GM18508 (cell line): Measurements from ENCODE around the gene POLR2B.
"Not testable (repeated sequence)": the region's sequence is repeated elsewhere in the genome, so short reads cannot be mapped to it uniquely, and the experiment has no call there.

ENCODE experiments used
- ATAC-seq: cut with Tn5 transposase; IDR thresholded peaks from one replicate; pipeline ENCODE4 v1.9.1; 2021; ENCODE audit warnings: moderate number of reproducible peaks; ENCODE audit not compliant: insufficient read depth, unreplicated experiment

Gene POLR2B

GRCh38 chr4:56981795-56982201 lies 3.1 kb downstream of the POLR2B start:
- no peak for ATAC-seq

GRCh38 chr4:56986192-56986591 lies 7.5 kb downstream of the POLR2B start:
- no peak for ATAC-seq

- no peak for ATAC-seq
Measured at GRCh38 chr4:56986952-56987351, 8.3 kb downstream of the POLR2B start.

GRCh38 chr4:56990109-56990905 lies 11.6 kb downstream of the POLR2B start:
- no peak for ATAC-seq

- no peak for ATAC-seq
Measured at GRCh38 chr4:56995525-56995924, 16.8 kb downstream of the POLR2B start.

- ATAC-seq: no peak
Measured at GRCh38 chr4:56999751-57000150, 21.1 kb downstream of the POLR2B start.

- no peak for ATAC-seq
Measured at GRCh38 chr4:57013543-57014120, 34.9 kb downstream of the POLR2B start.

GRCh38 chr4:57018980-57019379 lies 40.3 kb downstream of the POLR2B start:
- no peak for ATAC-seq

GRCh38 chr4:57020467-57021101 lies 41.9 kb downstream of the POLR2B start:
- no peak for ATAC-seq

- ATAC-seq: no peak
Measured at GRCh38 chr4:57023104-57023503, 44.4 kb downstream of the POLR2B start.

- no peak for ATAC-seq
Measured at GRCh38 chr4:57034520-57034919, 55.8 kb downstream of the POLR2B start.

GRCh38 chr4:57037982-57038604 lies 59.4 kb downstream of the POLR2B start:
- no peak for ATAC-seq

GRCh38 chr4:57039345-57039744 lies 60.6 kb downstream of the POLR2B start:
- ATAC-seq: no peak

GRCh38 chr4:57040510-57040909 lies 61.8 kb downstream of the POLR2B start:
- ATAC-seq: no peak

- no peak for ATAC-seq
Measured at GRCh38 chr4:57041020-57041419, 62.3 kb downstream of the POLR2B start.

GRCh38 chr4:57042711-57043169 lies 64.0 kb downstream of the POLR2B start:
- no peak for ATAC-seq

GRCh38 chr4:57043347-57044251 lies 64.9 kb downstream of the POLR2B start:
- no peak for ATAC-seq

- ATAC-seq: no peak
Measured at GRCh38 chr4:57044279-57044678, 65.6 kb downstream of the POLR2B start.

- no peak for ATAC-seq
Measured at GRCh38 chr4:57044996-57045395, 66.3 kb downstream of the POLR2B start.

- ATAC-seq: not testable (repeated sequence)
Measured at GRCh38 chr4:57047046-57047445, 68.3 kb downstream of the POLR2B start.
